H1 (cell line): ENCODE measurements around the gene PRDM10. TPM values are rescaled to one million over a fixed set of nuclear protein-coding genes. Genes with fewer than 3 reads are reported as not detected.

Experiments used
- CTCF ChIA-PET: fragments of 300-600 bp; sonication (Branson Sonifier 250); formaldehyde crosslinking; loops from one replicate; lab custom pipeline; 2021; ENCODE audit not compliant: partially characterized antibody; lab: Charles Lee
- POLR2A ChIA-PET: fragments of 300-600 bp; sonication (Branson Sonifier 250); formaldehyde crosslinking; loops from one replicate; lab custom pipeline; 2021; ENCODE audit warnings: inconsistent platforms; ENCODE audit not compliant: partially characterized antibody; lab: Charles Lee
- DNase-seq, 2 experiments: peaks; one replicate each; pipeline versions ENCODE4 v3.0.0 to v3.0.0-alpha.2; 2010 to 2022; ENCODE audit warnings: low spot score in 2 of 2, low read depth in 1 of 2, mixed read lengths in 1 of 2
- FAIRE-seq: peaks from 2 replicates; lab custom pipeline; 2011; peaks lifted over from hg19 to GRCh38; lab: Jason Lieb, UNC
- H2AFZ ChIP-seq: 2 replicates; pipeline ENCODE4 v1.8.1; 2012; ENCODE audit warnings: low read length, inconsistent platforms
- H2AK5ac ChIP-seq: 2 replicates; pipeline ENCODE4 v1.6.1; 2013; ENCODE audit warnings: low read depth, low read length
- H2BK120ac ChIP-seq: replicated peaks from 2 replicates; pipeline ENCODE3; 2013; ENCODE audit warnings: low read depth, low read length, inconsistent platforms
- H2BK12ac ChIP-seq: 2 replicates; pipeline ENCODE4 v1.6.1; 2013; ENCODE audit warnings: low read depth, low read length
- H2BK15ac ChIP-seq: 2 replicates; pipeline ENCODE4 v1.6.1; 2013; ENCODE audit warnings: low read length
- H2BK20ac ChIP-seq: 2 replicates; pipeline ENCODE4 v1.6.1; 2013; ENCODE audit warnings: low read length
- H2BK5ac ChIP-seq: 2 replicates; pipeline ENCODE4 v1.6.1; 2013; ENCODE audit warnings: low read depth, low read length
- H3K14ac ChIP-seq: 2 replicates; pipeline ENCODE4 v1.6.1; 2013; ENCODE audit warnings: inconsistent platforms; ENCODE audit not compliant: insufficient read length
- H3K18ac ChIP-seq: 2 replicates; pipeline ENCODE4 v1.6.1; 2013; ENCODE audit warnings: low read length; ENCODE audit errors: extremely low read depth
- H3K23ac ChIP-seq: 2 replicates; pipeline ENCODE4 v1.6.1; 2013; ENCODE audit warnings: inconsistent platforms; ENCODE audit not compliant: insufficient read length
- H3K23me2 ChIP-seq: 2 replicates; pipeline ENCODE4 v1.6.1; 2013; ENCODE audit warnings: low read depth, low read length
- H3K27ac ChIP-seq: 2 replicates; pipeline ENCODE4 v1.6.1; 2011; ENCODE audit warnings: low read depth, low read length, inconsistent platforms
- H3K27me3 ChIP-seq, 4 experiments: replicated peaks in 1 of 4; 1 replicate in 1 of 4; 2 replicates in 3 of 4; pipeline versions ENCODE4 v1.6.1 to v1.8.1; 2011 to 2013; ENCODE audit warnings: low read length in 3 of 4, mild to moderate bottlenecking in 3 of 4, inconsistent platforms in 2 of 4, mixed read lengths in 2 of 4, moderate library complexity in 1 of 4; ENCODE audit not compliant: control insufficient read depth in 3 of 4, insufficient read depth in 3 of 4; ENCODE audit errors: extremely low read depth in 1 of 4
- H3K36me3 ChIP-seq, 4 experiments: 2 replicates each; pipeline versions ENCODE4 v1.6.1 to v1.8.1; 2011 to 2013; ENCODE audit warnings: mild to moderate bottlenecking in 4 of 4, low read length in 3 of 4, moderate library complexity in 2 of 4, control low read depth in 1 of 4, inconsistent platforms in 1 of 4; ENCODE audit not compliant: insufficient read depth in 4 of 4, control insufficient read depth in 2 of 4
- H3K4ac ChIP-seq: replicated peaks from 2 replicates; pipeline ENCODE3; 2013; ENCODE audit warnings: low read length, low read depth, mixed read lengths, inconsistent platforms; ENCODE audit not compliant: insufficient read length
- H3K4me1 ChIP-seq, 4 experiments: replicated peaks in 1 of 4; 1 replicate in 1 of 4; 2 replicates in 3 of 4; pipeline versions ENCODE4 v1.6.1 to v1.8.1; 2011 to 2013; ENCODE audit warnings: low read length in 3 of 4, inconsistent platforms in 2 of 4, mixed read lengths in 1 of 4; ENCODE audit not compliant: insufficient read depth in 4 of 4, control insufficient read depth in 3 of 4
- H3K4me2 ChIP-seq, 2 experiments: 2 replicates each; pipeline versions ENCODE4 v1.6.1 to v1.8.1; 2011 to 2013; ENCODE audit warnings: low read depth in 2 of 2, low read length in 2 of 2, control low read depth in 1 of 2, inconsistent platforms in 1 of 2, mild to moderate bottlenecking in 1 of 2; ENCODE audit not compliant: insufficient read depth in 1 of 2
- H3K4me3 ChIP-seq, 4 experiments: fragments of 200-600, 300-600 bp in 1 of 4; sonication (generic), shearing (Covaris generic), sonication (Bioruptor Twin) in 1 of 4; 2 replicates each; pipeline versions ENCODE4 v1.5.1 to v1.8.1; 2011 to 2016; ENCODE audit warnings: low read length in 4 of 4, low read depth in 3 of 4, control low read depth in 2 of 4, inconsistent platforms in 2 of 4, mild to moderate bottlenecking in 2 of 4, mixed read lengths in 1 of 4, moderate library complexity in 1 of 4; ENCODE audit not compliant: insufficient read depth in 2 of 4; ENCODE audit errors: extremely low read depth in 1 of 4
- H3K56ac ChIP-seq: replicated peaks from 2 replicates; pipeline ENCODE3; 2013; ENCODE audit warnings: low read depth, mild to moderate bottlenecking, mixed read lengths, low read length, inconsistent platforms; ENCODE audit not compliant: insufficient read length
- H3K79me1 ChIP-seq: 2 replicates; pipeline ENCODE4 v1.6.1; 2013; ENCODE audit warnings: low read depth, low read length, control low read depth
- H3K79me2 ChIP-seq, 2 experiments: 2 replicates each; pipeline versions ENCODE4 v1.6.1 to v1.8.1; 2012 to 2013; ENCODE audit warnings: low read length in 2 of 2, mild to moderate bottlenecking in 2 of 2, inconsistent platforms in 1 of 2; ENCODE audit not compliant: insufficient read depth in 2 of 2, control insufficient read depth in 1 of 2
- H3K9ac ChIP-seq, 4 experiments: replicated peaks in 1 of 4; 1 replicate in 1 of 4; 2 replicates in 3 of 4; pipeline versions ENCODE4 v1.6.1 to v1.8.1; 2011 to 2013; ENCODE audit warnings: low read depth in 3 of 4, low read length in 3 of 4, control low read depth in 2 of 4, mild to moderate bottlenecking in 2 of 4, moderate library complexity in 2 of 4, inconsistent platforms in 1 of 4; ENCODE audit errors: extremely low read depth in 1 of 4
- H3K9me3 ChIP-seq, 2 experiments: 2 replicates each; pipeline versions ENCODE4 v1.6.1 to v1.8.1; 2012 to 2013; ENCODE audit warnings: mild to moderate bottlenecking in 2 of 2, moderate library complexity in 2 of 2, control low read depth in 1 of 2, inconsistent platforms in 1 of 2, low read depth in 1 of 2, low read length in 1 of 2, mixed read lengths in 1 of 2; ENCODE audit not compliant: insufficient read depth in 2 of 2
- H4K20me1 ChIP-seq, 2 experiments: replicated peaks in 1 of 2; 2 replicates each; pipeline versions ENCODE3 to v1.8.1; 2011 to 2013; ENCODE audit warnings: inconsistent platforms in 2 of 2, low read length in 2 of 2, mild to moderate bottlenecking in 1 of 2; ENCODE audit not compliant: insufficient read depth in 2 of 2, control insufficient read depth in 1 of 2
- H4K5ac ChIP-seq: 2 replicates; pipeline ENCODE4 v1.6.1; 2013; ENCODE audit warnings: low read length, low read depth, mixed read lengths, inconsistent platforms; ENCODE audit not compliant: insufficient read length
- H4K8ac ChIP-seq: 2 replicates; pipeline ENCODE4 v1.8.0; 2013; ENCODE audit warnings: mild to moderate bottlenecking, moderate library complexity, low read length, inconsistent platforms; ENCODE audit not compliant: insufficient read depth; ENCODE audit errors: extremely low read depth
- H4K91ac ChIP-seq: replicated peaks from 2 replicates; pipeline ENCODE3; 2013; ENCODE audit warnings: low read length, mixed read lengths, inconsistent platforms; ENCODE audit not compliant: insufficient read length
- E2F6 ChIP-seq: IDR thresholded peaks from 2 replicates; pipeline ENCODE4 v1.6.1; 2012; ENCODE audit warnings: inconsistent platforms
- HDAC2 ChIP-seq, 2 experiments: fragments of 300-600 bp in 1 of 2; sonication (generic) in 1 of 2; IDR thresholded peaks; 2 replicates each; pipeline ENCODE4 v1.6.1; 2011 to 2012; ENCODE audit warnings: low read depth in 2 of 2, low read length in 2 of 2, mild to moderate bottlenecking in 2 of 2, moderate library complexity in 2 of 2, borderline replicate concordance in 1 of 2, inconsistent platforms in 1 of 2
- WGBS, 2 experiments: shearing (Covaris generic) in 1 of 2; methylation state at CpG; one replicate each; pipeline versions ENCODE4 v1.1.6 to v1.1.7; 2013 to 2015; ENCODE audit warnings: low lambda C conversion rate in 2 of 2, mixed read lengths in 2 of 2, inconsistent platforms in 1 of 2, low coverage in 1 of 2, missing lambda C conversion rate in 1 of 2; ENCODE audit not compliant: insufficient replicate concordance in 2 of 2, insufficient coverage in 1 of 2, insufficient read length in 1 of 2; ENCODE audit errors: extremely low coverage in 1 of 2, missing lambda C conversion rate in 1 of 2; 5-methylcytosine and 5-hydroxymethylcytosine counted together
- polyA plus RNA-seq, 7 experiments: library from polyadenylated mRNA; depleted of rRNA in 3 of 7; stranded (reverse) in 5 of 7; unstranded in 2 of 7; fragments of >200 nt in 5 of 7; fragments of 200-250 nt in 2 of 7; gene quantifications; 1 replicate in 5 of 7; 2 replicates in 1 of 7; 4 replicates in 1 of 7; pipeline versions ENCODE4 v1.2.1 to v1.2.3, GENCODE V29; 2011 to 2013; ENCODE audit warnings: missing spikeins in 2 of 7, mixed read lengths in 2 of 7
- total RNA-seq: library from RNA; stranded (reverse); fragmentation: NEBNext Ultra II Directional; extraction: Animal tissue kit (Norgen Biotek cat#: 25700); gene quantifications from 2 replicates; pipeline ENCODE4 v1.2.1, GENCODE V29; 2021

PRDM10 gene
- total and polyA plus RNA-seq, 2 of the 8 experiments (the other 6 are each of a cell fraction or from before 2014, with no cell fraction given), result 15.5 to 19.2 TPM

- Histone ChIP-seq H3K27ac (no peak overlapping the region), H3K4ac (no peak overlapping the region), H2AFZ (peak overlapping the region; percentile 45; the same call in 1 of the 2 replicates), H4K91ac (no peak overlapping the region), H2BK5ac (no peak overlapping the region), H4K20me1 (no peaks in the 10 kb centered on the region), H2AK5ac (no peak overlapping the region), H2BK120ac (no peak overlapping the region), H3K56ac (no peak overlapping the region), H4K8ac (0 out of 2 replicates have a peak overlapping the region, but pooled peaks have one; percentile 35), H3K4me3 (no peak overlapping the region), H3K9ac (no peak overlapping the region), H3K18ac (no peak overlapping the region), H3K23ac (no peak overlapping the region), H2BK15ac (no peak overlapping the region), H3K14ac (no peak overlapping the region), H3K4me1 (peaks cover 0 to 3% (median 1%) of the 10 kb centered on the region in 4 experiments; a peak in 2 of 7 replicates), H3K36me3 (no peaks in the 10 kb centered on the region), H2BK12ac (no peak overlapping the region), H4K5ac (no peak overlapping the region), H3K79me1 (no peaks in the 10 kb centered on the region), H3K79me2 (no peaks in the 10 kb centered on the region), H3K27me3 (no peaks in the 10 kb centered on the region), H3K4me2 (no peak overlapping the region), H2BK20ac (no peak overlapping the region), H3K9me3 (peaks cover 0 to 15% of the 10 kb centered on the region in 2 experiments; a peak in 1 of 4 replicates), H3K23me2 (no peaks in the 10 kb centered on the region)
- 91% methylated on average over 47 of the region's 49 CpGs; no CpG with 5 or more reads in 1 of the 2 experiments for WGBS, 2 experiments
- CTCF ChIA-PET, result no interaction called here
- TF ChIP-seq E2F6 (0 out of 2 replicates have a peak, but pooled peaks have one; percentile 9), HDAC2 (IDR thresholded peaks at IDR 0.05; ENCODE audit: borderline replicate concordance in 1 of 2, low read depth in 2 of 2, low read length in 2 of 2) (no peak)
- POLR2A ChIA-PET, result no interaction called here
- no peak for FAIRE-seq
- DNase-seq, result no peak
These were observed 37.8 kb upstream of the PRDM10 start for GRCh38 chr11:130040281-130040940.
